Stimulated activated naive B cell treated with anti-CD40 and anti-IgM and Interleukin-4, amounts not matched to agents 10 μg/mL and 1 μg/mL and 100 μg/mL, for 72 hours (primary cell): ENCODE results near the gene NMBR.
A peak's percentile ranks its signal among the peaks of the same experiment; 100 is the strongest.
"Not testable (repeated sequence)": the region's sequence is repeated elsewhere in the genome, so short reads cannot be mapped to it uniquely, and the experiment has no call there.

Experiments
- ATAC-seq, 2 donors: fragments of 150-1000 bp; cut with Tn5 transposase; replicated peaks; 2 replicates each; pipeline ENCODE4 v1.10.0; 2021; ENCODE audit warnings: moderate library complexity in 1 of 2
- DNase-seq: peaks from one replicate; pipeline ENCODE4 v3.0.0; 2021
- H3K27ac Mint-ChIP-seq: one replicate; pipeline ENCODE4 v1.8.0; 2022; ENCODE audit warnings: mild to moderate bottlenecking, mixed read lengths
- H3K27me3 Mint-ChIP-seq, 2 donors: one replicate each; pipeline ENCODE4 v1.8.0; 2022; ENCODE audit warnings: mixed read lengths in 2 of 2
- H3K36me3 Mint-ChIP-seq, 2 donors: one replicate each; pipeline ENCODE4 v1.8.0; 2022; ENCODE audit warnings: mixed read lengths in 2 of 2, mild to moderate bottlenecking in 1 of 2
- H3K4me1 Mint-ChIP-seq, 2 donors: one replicate each; pipeline ENCODE4 v1.8.0; 2022; ENCODE audit warnings: mixed read lengths in 2 of 2, mild to moderate bottlenecking in 1 of 2
- H3K4me3 Mint-ChIP-seq, 2 donors: one replicate each; pipeline ENCODE4 v1.8.0; 2022; ENCODE audit warnings: mild to moderate bottlenecking in 2 of 2, mixed read lengths in 2 of 2, moderate library complexity in 1 of 2
- H3K9me3 Mint-ChIP-seq, 2 donors: one replicate each; pipeline ENCODE4 v1.8.0; 2022; ENCODE audit warnings: mixed read lengths in 2 of 2, mild to moderate bottlenecking in 1 of 2

Gene NMBR

GRCh38 chr6:142146828-142147662, at the start of gene NMBR, which contains the start of gene VTA1:
TSS of gene NMBR (minus strand) at chr6:142147122. CDS start at chr6:142088658, 58,464 bp downstream.
TSS of gene VTA1 (plus strand) at chr6:142147263. CDS start at chr6:142147288, 25 bp downstream.
- H3K27ac Mint-ChIP-seq, result peak within 1 kb of the TSS; percentile 87
- H3K9me3 Mint-ChIP-seq, result no peaks in the 10 kb centered on the region
- H3K4me3 Mint-ChIP-seq, result peak within 1 kb of the TSS; percentile 90 to 92
- peaks cover 33 to 45% of the 10 kb centered on the region in 2 donors for H3K4me1 Mint-ChIP-seq
- ATAC-seq (peak; percentile 99 to 100), DNase-seq (peak; percentile 96)
- H3K27me3 Mint-ChIP-seq, result no peaks in the 10 kb centered on the region
- H3K36me3 Mint-ChIP-seq, result peaks cover 11 to 20% of the 10 kb centered on the region in 2 donors

GRCh38 chr6:142195862-142196541, 49.1 kb upstream of the NMBR start:
- peaks cover 19 to 24% of the 10 kb centered on the region in 2 donors for H3K36me3 Mint-ChIP-seq
- DNase-seq, result no peak
- H3K4me1 Mint-ChIP-seq, result peaks cover 11 to 21% of the 10 kb centered on the region in 2 donors
- no peak for ATAC-seq
- no peak overlapping the region for H3K27ac Mint-ChIP-seq
- H3K27me3 Mint-ChIP-seq, result no peaks in the 10 kb centered on the region
- no peaks in the 10 kb centered on the region for H3K9me3 Mint-ChIP-seq
- no peak overlapping the region for H3K4me3 Mint-ChIP-seq

GRCh38 chr6:142193621-142194020, 46.7 kb upstream of the NMBR start:
- ATAC-seq (no peak), DNase-seq (no peak)
- H3K27me3 Mint-ChIP-seq, result no peaks in the 10 kb centered on the region
- H3K4me1 Mint-ChIP-seq, result peaks cover 9 to 21% of the 10 kb centered on the region in 2 donors
- H3K36me3 Mint-ChIP-seq, result peaks cover 17 to 29% of the 10 kb centered on the region in 2 donors
- H3K9me3 Mint-ChIP-seq, result no peaks in the 10 kb centered on the region
- no peak overlapping the region for H3K4me3 Mint-ChIP-seq
- no peak overlapping the region for H3K27ac Mint-ChIP-seq

GRCh38 chr6:142192343-142192742, 45.4 kb upstream of the NMBR start:
- H3K36me3 Mint-ChIP-seq, result peaks cover 14 to 25% of the 10 kb centered on the region in 2 donors
- H3K4me1 Mint-ChIP-seq, result peaks cover 9 to 21% of the 10 kb centered on the region in 2 donors
- no peak overlapping the region for H3K4me3 Mint-ChIP-seq
- H3K27ac Mint-ChIP-seq, result no peak overlapping the region
- no peaks in the 10 kb centered on the region for H3K9me3 Mint-ChIP-seq
- DNase-seq (no peak), ATAC-seq (no peak)
- H3K27me3 Mint-ChIP-seq, result no peaks in the 10 kb centered on the region

GRCh38 chr6:142189057-142189456, 42.1 kb upstream of the NMBR start:
- peaks cover 14 to 20% of the 10 kb centered on the region in 2 donors for H3K36me3 Mint-ChIP-seq
- no peak for DNase-seq
- H3K27me3 Mint-ChIP-seq, result no peaks in the 10 kb centered on the region
- H3K4me1 Mint-ChIP-seq, result peaks cover 3 to 5% of the 10 kb centered on the region in 2 donors
- H3K4me3 Mint-ChIP-seq, result no peak overlapping the region
- H3K27ac Mint-ChIP-seq, result no peak overlapping the region
- no peak for ATAC-seq
- no peaks in the 10 kb centered on the region for H3K9me3 Mint-ChIP-seq

GRCh38 chr6:142188341-142188740, 41.4 kb upstream of the NMBR start:
- H3K4me3 Mint-ChIP-seq, result not testable (repeated sequence)

GRCh38 chr6:142187209-142187608, 40.3 kb upstream of the NMBR start:
- H3K9me3 Mint-ChIP-seq, result no peaks in the 10 kb centered on the region
- no peak overlapping the region for H3K27ac Mint-ChIP-seq
- DNase-seq (no peak), ATAC-seq (no peak)
- H3K4me3 Mint-ChIP-seq, result no peak overlapping the region
- H3K4me1 Mint-ChIP-seq, result peaks cover 5 to 6% of the 10 kb centered on the region in 2 donors
- no peaks in the 10 kb centered on the region for H3K27me3 Mint-ChIP-seq
- H3K36me3 Mint-ChIP-seq, result peaks cover 10 to 26% of the 10 kb centered on the region in 2 donors

More at GRCh38 chr6:142188341-142188740, 41.4 kb upstream of the NMBR start:
- not testable (repeated sequence) for H3K4me1 Mint-ChIP-seq, ATAC-seq, H3K9me3 Mint-ChIP-seq, H3K27ac Mint-ChIP-seq, H3K27me3 Mint-ChIP-seq, DNase-seq
- H3K36me3 Mint-ChIP-seq, result peaks cover 10 to 20% of the 10 kb centered on the region in 2 donors

GRCh38 chr6:142185641-142186040, 38.7 kb upstream of the NMBR start:
- Mint-ChIP-seq H3K27ac (no peak overlapping the region), H3K27me3 (no peaks in the 10 kb centered on the region), H3K4me3 (no peak overlapping the region), H3K4me1 (peaks cover 6 to 13% of the 10 kb centered on the region in 2 donors), H3K9me3 (no peaks in the 10 kb centered on the region), H3K36me3 (peaks cover 15 to 35% of the 10 kb centered on the region in 2 donors)
- ATAC-seq (no peak), DNase-seq (no peak)

- Mint-ChIP-seq H3K36me3 (peaks cover 20 to 36% of the 10 kb centered on the region in 2 donors), H3K4me3 (no peak overlapping the region), H3K9me3 (no peaks in the 10 kb centered on the region), H3K27me3 (no peaks in the 10 kb centered on the region), H3K4me1 (peaks cover 7 to 15% of the 10 kb centered on the region in 2 donors), H3K27ac (no peak overlapping the region)
- ATAC-seq (no peak), DNase-seq (no peak)
These were observed 37.4 kb upstream of the NMBR start for GRCh38 chr6:142184307-142184706.

GRCh38 chr6:142183351-142183750, 36.4 kb upstream of the NMBR start:
- H3K27ac Mint-ChIP-seq, result no peak overlapping the region
- peaks cover 23 to 40% of the 10 kb centered on the region in 2 donors for H3K36me3 Mint-ChIP-seq
- peaks cover 0 to under 1% of the 10 kb centered on the region in 2 donors for H3K9me3 Mint-ChIP-seq
- no peak overlapping the region for H3K4me3 Mint-ChIP-seq
- DNase-seq, result no peak
- H3K4me1 Mint-ChIP-seq, result peaks cover 7 to 15% of the 10 kb centered on the region in 2 donors
- no peak for ATAC-seq
- H3K27me3 Mint-ChIP-seq, result no peaks in the 10 kb centered on the region

- no peaks in the 10 kb centered on the region for H3K27me3 Mint-ChIP-seq
- peaks cover 8 to 9% of the 10 kb centered on the region in 2 donors for H3K9me3 Mint-ChIP-seq
- peaks cover 7 to 15% of the 10 kb centered on the region in 2 donors for H3K4me1 Mint-ChIP-seq
- DNase-seq, result no peak
- no peak for ATAC-seq
- H3K27ac Mint-ChIP-seq, result no peak overlapping the region
- peaks cover 34 to 53% of the 10 kb centered on the region in 2 donors for H3K36me3 Mint-ChIP-seq
- no peak overlapping the region for H3K4me3 Mint-ChIP-seq
These were observed 35.1 kb upstream of the NMBR start for GRCh38 chr6:142182004-142182403.

- Mint-ChIP-seq H3K4me3 (no peak overlapping the region), H3K4me1 (peaks cover 7 to 10% of the 10 kb centered on the region in 2 donors), H3K27ac (no peak overlapping the region), H3K27me3 (no peaks in the 10 kb centered on the region), H3K36me3 (peaks cover 50 to 80% of the 10 kb centered on the region in 2 donors), H3K9me3 (peaks cover 8 to 9% of the 10 kb centered on the region in 2 donors)
- no peak for DNase-seq
- ATAC-seq, result no peak
These were observed 31.2 kb upstream of the NMBR start for GRCh38 chr6:142178129-142178528.

GRCh38 chr6:142174703-142175102, 27.8 kb upstream of the NMBR start:
- H3K4me3 Mint-ChIP-seq, result no peak overlapping the region

GRCh38 chr6:142173980-142174379, 27.1 kb upstream of the NMBR start:
- peaks cover 8 to 9% of the 10 kb centered on the region in 2 donors for H3K9me3 Mint-ChIP-seq
- DNase-seq (no peak), ATAC-seq (no peak)
- H3K4me3 Mint-ChIP-seq, result no peak overlapping the region
- H3K27ac Mint-ChIP-seq, result no peak overlapping the region
- no peaks in the 10 kb centered on the region for H3K27me3 Mint-ChIP-seq
- H3K4me1 Mint-ChIP-seq, result peaks cover 0 to 1% of the 10 kb centered on the region in 2 donors
- peaks cover 42 to 64% of the 10 kb centered on the region in 2 donors for H3K36me3 Mint-ChIP-seq

More at GRCh38 chr6:142174703-142175102, 27.8 kb upstream of the NMBR start:
- DNase-seq, result no peak
- Mint-ChIP-seq H3K27me3 (no peaks in the 10 kb centered on the region), H3K9me3 (peaks cover 8 to 9% of the 10 kb centered on the region in 2 donors), H3K36me3 (peaks cover 47 to 71% of the 10 kb centered on the region in 2 donors), H3K27ac (no peak overlapping the region), H3K4me1 (peaks cover 0 to 1% of the 10 kb centered on the region in 2 donors)
- no peak for ATAC-seq
